PC-3 (cell line): ENCODE results near the gene C1QTNF3. TPM values are rescaled to one million over a fixed set of nuclear protein-coding genes. Genes with fewer than 3 reads are reported as not detected.

Experiments used
- ATAC-seq: fragments of 200-7000 bp; cut with Tn5 transposase; 2 replicates; pipeline ENCODE4 v1.9.1; 2020; ENCODE audit warnings: mild to moderate bottlenecking, moderate library complexity
- BruUV-seq: library from RNA; stranded (reverse); fragments of 400-500 nt; replicated peaks from 2 replicates; lab custom pipeline; 2021; lab: Mats Ljungman, UMichigan
- CTCF ChIA-PET: fragments of 300-600 bp; sonication (Branson Sonifier 250); formaldehyde crosslinking; loops from one replicate; lab custom pipeline; 2022; ENCODE audit warnings: antibody characterized with exemption; lab: Charles Lee
- POLR2A ChIA-PET: fragments of 300-600 bp; sonication (Branson Sonifier 250); formaldehyde crosslinking; loops from one replicate; lab custom pipeline; 2022; ENCODE audit warnings: antibody characterized with exemption; ENCODE audit not compliant: unreplicated experiment; lab: Charles Lee
- DNase-seq: peaks from one replicate; pipeline ENCODE4 v3.0.0-alpha.2; 2015
- H2AFZ ChIP-seq: fragments of 300-600 bp; sonication (generic); 2 replicates; pipeline ENCODE4 v1.6.0; 2016; ENCODE audit warnings: antibody characterized with exemption, low read length
- H3F3A ChIP-seq: fragments of 300-600 bp; sonication (generic); one replicate; pipeline ENCODE4 v1.6.0; 2017; ENCODE audit warnings: antibody characterized with exemption, low read length, control low read depth, mild to moderate bottlenecking; ENCODE audit not compliant: unreplicated experiment
- H3K27ac ChIP-seq: fragments of 300-600 bp; sonication (generic); 2 replicates; pipeline ENCODE4 v1.5.1; 2016; ENCODE audit warnings: mild to moderate bottlenecking, low read length
- H3K27me3 ChIP-seq: fragments of 300-600 bp; sonication (generic); 2 replicates; pipeline ENCODE4 v1.6.1; 2016; ENCODE audit warnings: low read length, mixed read lengths
- H3K36me3 ChIP-seq: fragments of 300-600 bp; sonication (generic); 2 replicates; pipeline ENCODE4 v1.6.1; 2016; ENCODE audit warnings: low read depth, mixed run types, low read length, mixed read lengths
- H3K4me1 ChIP-seq: fragments of 300-600 bp; sonication (generic); 2 replicates; pipeline ENCODE4 v1.5.1; 2016; ENCODE audit warnings: low read length; ENCODE audit not compliant: insufficient read depth
- H3K4me2 ChIP-seq: fragments of 300-600 bp; sonication (generic); 2 replicates; pipeline ENCODE4 v1.6.0; 2016; ENCODE audit warnings: low read length
- H3K4me3 ChIP-seq: fragments of 300-600 bp; sonication (generic); 2 replicates; pipeline ENCODE4 v1.5.1; 2016; ENCODE audit warnings: mild to moderate bottlenecking, low read length, mixed read lengths
- H3K79me2 ChIP-seq: fragments of 300-600 bp; sonication (generic); 2 replicates; pipeline ENCODE4 v1.6.1; 2017; ENCODE audit warnings: low read length, mixed read lengths
- H3K9ac ChIP-seq: fragments of 300-600 bp; sonication (generic); 2 replicates; pipeline ENCODE4 v1.6.0; 2016; ENCODE audit warnings: mild to moderate bottlenecking, low read length
- H3K9me2 ChIP-seq: fragments of 300-600 bp; sonication (generic); replicated peaks from 2 replicates; pipeline ENCODE4 v1.6.1; 2016; ENCODE audit warnings: mixed run types, low read length, mixed read lengths
- H3K9me3 ChIP-seq: fragments of 300-600 bp; sonication (generic); 2 replicates; pipeline ENCODE4 v1.6.1; 2016; ENCODE audit warnings: low read length, mixed read lengths
- H4K20me1 ChIP-seq: fragments of 300-600 bp; sonication (generic); 2 replicates; pipeline ENCODE4 v1.6.1; 2016; ENCODE audit warnings: low read length, mixed read lengths
- CTCF ChIP-seq: fragments of 300-600 bp; sonication (generic); conservative IDR thresholded peaks from 2 replicates; pipeline ENCODE4 v1.5.1; 2017; ENCODE audit warnings: antibody characterized with exemption, low read depth, mild to moderate bottlenecking, low read length
- EZH2 ChIP-seq: fragments of 300-600 bp; sonication (generic); IDR thresholded peaks from one replicate; pipeline ENCODE4 v1.6.1; 2017; ENCODE audit warnings: antibody characterized with exemption, mild to moderate bottlenecking, low read length; ENCODE audit not compliant: unreplicated experiment
- EZH2phosphoT487 ChIP-seq: fragments of 300-600 bp; sonication (generic); IDR thresholded peaks from 2 replicates; pipeline ENCODE4 v1.6.1; 2018; ENCODE audit warnings: mild to moderate bottlenecking, antibody characterized with exemption, low read length, borderline replicate concordance
- intact Hi-C: fragments of 100-400 bp; cut with micrococcal nuclease; formaldehyde crosslinking; loops from 2 replicates; pipeline ENCODE4 v1.9.0; 2023
- total RNA-seq: library from RNA; depleted of rRNA; stranded (reverse); fragments of >200 nt; gene quantifications from 2 replicates; pipeline ENCODE4 v1.2.3, GENCODE V29; 2014; rRNA removed

The C1QTNF3 gene
- total RNA-seq, 1 experiment from 2014 or later = 1.1 TPM

- Histone ChIP-seq H3K36me3 (no peaks in the 10 kb centered on the region), H3K9ac (no peak overlapping the region), H3K9me3 (no peaks in the 10 kb centered on the region), H3K27ac (no peak overlapping the region), H3K79me2 (no peaks in the 10 kb centered on the region), H2AFZ (no peak overlapping the region), H3K4me3 (no peak overlapping the region), H4K20me1 (no peaks in the 10 kb centered on the region), H3K9me2 (no peaks in the 10 kb centered on the region), H3K4me2 (no peak overlapping the region), H3K27me3 (no peaks in the 10 kb centered on the region), H3F3A (no peaks in the 10 kb centered on the region), H3K4me1 (peaks cover 4% of the 10 kb centered on the region; the same call in 1 of the 2 replicates)
- no TSS peak for BruUV-seq
- ATAC-seq (no peak), DNase-seq (peak; percentile 27)
- no peak for TF ChIP-seq EZH2
- no peak for TF ChIP-seq CTCF
- TF ChIP-seq EZH2phosphoT487 = no peak
- ChIA-PET POLR2A (no interaction called here), CTCF (interaction anchor here (0.6 to 0.7 kb wide), 2 partner anchors 33 to 533 kb away, joined by 3 read pairs; no protein-coding TSS in a partner anchor)
- intact Hi-C loops = loop anchor here (1.0 kb wide), 2 partner anchors 498 to 532 kb away; no protein-coding TSS in a partner anchor
Observed at GRCh38 chr5:33968211-33969005, 74.6 kb downstream of the C1QTNF3 start.

Other genes with a start within 250 kb of the C1QTNF3 start
- gene ADAMTS12, start 151.2 kb downstream of the C1QTNF3 start, total RNA-seq = 0.18 and 3.3 TPM in 2 replicates
- gene RXFP3, start 106.8 kb downstream of the C1QTNF3 start, total RNA-seq = not detected in 2 replicates
- not detected in 2 replicates for gene SLC45A2, start 58.5 kb downstream of the C1QTNF3 start, total RNA-seq
- gene AMACR, start 35.2 kb downstream of the C1QTNF3 start, total RNA-seq = 12.3 and 12.7 TPM in 2 replicates